Measurements from ENCODE around the gene ASPSCR1. TPM values are rescaled to one million over a fixed set of nuclear protein-coding genes. Genes with fewer than 3 reads are reported as not detected.
A peak's percentile ranks its signal among the peaks of the same experiment; 100 is the strongest.
"Not testable (repeated sequence)": the region's sequence is repeated elsewhere in the genome, so short reads cannot be mapped to it uniquely, and the experiment has no call there.

The ASPSCR1 gene
- total RNA-seq, 1 experiment from 2014 or later, result 85.0 TPM

DNA sequence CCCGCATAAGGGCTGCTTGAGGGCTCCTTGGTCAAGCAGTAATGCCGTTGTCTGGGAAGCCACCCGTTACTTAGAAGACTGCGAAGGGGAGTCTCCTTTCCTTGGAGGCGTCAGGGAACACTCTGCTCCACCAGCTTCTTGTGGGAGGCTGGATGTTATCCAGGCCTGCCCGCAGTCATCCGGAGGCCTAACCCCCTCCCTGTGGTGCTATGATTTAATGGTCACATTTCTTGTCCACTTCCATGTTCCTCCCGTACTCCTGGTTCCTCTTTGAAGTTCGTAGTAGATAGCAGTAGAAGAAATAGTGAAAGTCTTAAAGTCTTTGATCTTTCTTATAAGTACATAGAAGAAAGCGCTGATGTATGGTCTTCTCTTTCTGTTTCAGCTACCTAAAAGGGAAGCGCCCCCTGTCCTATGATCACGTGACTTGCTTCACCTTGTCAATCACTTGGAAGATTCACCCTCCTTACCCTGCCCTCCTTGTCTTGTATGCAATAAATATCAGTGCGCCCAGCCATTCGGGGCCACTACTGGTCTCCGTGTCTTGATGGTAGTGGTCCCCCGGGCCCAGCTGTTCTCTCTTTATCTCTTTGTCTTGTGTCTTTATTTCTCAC, 61.5 kb downstream of the ASPSCR1 start:
- DNase-seq (ENCODE audit: low spot score), result not testable (repeated sequence)

DNA sequence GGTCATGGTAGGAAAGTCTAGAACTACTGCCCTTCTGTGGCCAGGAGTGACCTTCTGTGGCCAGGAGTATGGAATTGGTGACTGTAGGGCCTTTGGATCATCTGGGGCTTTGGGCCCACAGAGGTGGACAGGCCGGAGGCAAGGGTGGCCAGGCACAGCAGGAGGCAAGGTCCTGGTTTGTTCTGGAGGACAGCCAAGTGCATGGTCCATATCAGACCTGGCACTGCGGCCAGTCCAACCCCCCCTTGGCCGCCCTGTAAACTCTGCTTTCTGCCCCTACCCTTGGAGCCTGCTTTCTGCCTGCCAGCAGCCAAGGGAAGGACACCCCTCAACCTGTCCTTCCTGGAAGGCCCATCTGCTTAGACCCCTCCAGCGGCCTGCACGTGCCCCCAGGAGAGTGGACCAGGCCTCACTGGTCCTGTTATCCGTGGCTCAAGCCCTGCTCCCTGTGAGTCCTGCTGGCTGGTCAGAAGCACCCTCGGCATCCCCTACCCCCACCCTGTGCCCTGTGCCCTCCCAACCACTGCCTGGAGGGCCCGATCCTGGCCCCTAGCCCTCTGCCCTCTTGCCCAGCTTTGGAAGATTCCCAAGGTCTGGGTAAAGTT, 62.4 kb downstream of the ASPSCR1 start:
- DNase-seq (ENCODE audit: low spot score), result no peak

DNA sequence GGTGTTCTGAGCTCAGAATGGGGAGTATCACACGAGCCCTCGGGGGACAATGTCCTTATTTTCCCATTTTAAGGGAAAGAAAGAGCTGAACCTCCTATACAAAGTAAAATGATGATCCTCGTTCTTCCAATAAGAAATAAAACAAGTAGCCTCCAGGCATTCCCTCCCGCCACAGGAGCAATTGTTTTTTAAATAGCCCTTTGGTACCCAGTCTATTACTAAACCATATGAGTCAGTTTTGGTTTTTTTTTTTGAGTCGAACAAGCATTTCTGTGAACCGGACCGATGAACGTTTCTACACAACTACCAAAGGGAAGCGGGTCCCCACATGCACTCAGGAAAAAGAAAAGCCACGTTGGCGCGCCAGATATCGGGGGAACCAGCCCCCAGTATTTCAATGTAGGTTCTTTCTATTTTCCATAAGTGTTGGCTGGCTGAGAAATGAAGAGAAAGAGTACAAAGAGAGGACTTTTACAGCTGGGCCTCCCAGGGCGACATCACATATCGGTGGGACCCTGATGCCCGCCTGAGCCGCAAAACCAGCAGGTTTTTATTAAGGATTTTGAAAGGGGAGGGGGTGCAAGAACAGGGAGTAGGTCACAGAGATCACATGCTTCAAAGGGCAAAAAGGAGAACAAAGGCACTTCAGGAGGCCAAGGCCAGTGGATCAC, 63.9 kb downstream of the ASPSCR1 start:
- DNase-seq (ENCODE audit: low spot score), result no peak

DNA sequence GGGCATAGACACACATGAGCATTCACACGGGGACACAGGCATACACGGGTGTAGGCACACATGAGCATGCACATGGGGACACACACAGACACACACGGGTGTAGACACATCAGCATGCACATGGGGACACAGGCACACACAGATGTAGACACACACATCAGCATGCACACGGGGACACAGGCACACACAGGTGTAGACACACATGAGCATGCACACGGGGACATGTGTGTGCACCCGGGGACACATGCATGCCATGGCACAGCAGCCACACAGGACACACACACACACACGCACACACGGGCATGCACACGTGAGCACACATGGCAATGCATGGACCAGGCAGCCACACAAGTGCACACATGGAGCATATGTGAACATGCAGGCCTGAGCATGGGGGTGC, 65.2 kb downstream of the ASPSCR1 start:
- no peak for DNase-seq (ENCODE audit: low spot score)

DNA sequence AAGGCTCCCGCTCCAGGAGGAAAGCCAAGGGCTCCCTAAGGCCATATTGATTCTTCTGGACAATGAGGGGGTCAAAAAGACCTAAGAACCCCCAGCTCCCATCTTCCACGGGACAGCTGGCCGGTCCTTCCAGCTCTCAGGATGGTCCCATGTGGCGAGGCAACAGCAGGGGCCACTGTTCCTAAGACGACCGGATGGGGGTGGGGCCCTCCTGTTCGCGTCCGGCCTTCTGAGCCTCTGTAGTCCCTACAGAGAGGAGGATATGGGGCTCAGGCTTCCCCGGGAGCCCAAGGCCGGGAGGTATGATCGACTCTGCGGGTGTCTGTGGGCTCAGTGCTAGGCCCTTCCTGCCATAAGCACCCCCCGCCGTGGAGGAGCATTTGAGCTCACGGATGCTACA, 66.1 kb downstream of the ASPSCR1 start:
- DNase-seq (ENCODE audit: low spot score), result no peak

DNA sequence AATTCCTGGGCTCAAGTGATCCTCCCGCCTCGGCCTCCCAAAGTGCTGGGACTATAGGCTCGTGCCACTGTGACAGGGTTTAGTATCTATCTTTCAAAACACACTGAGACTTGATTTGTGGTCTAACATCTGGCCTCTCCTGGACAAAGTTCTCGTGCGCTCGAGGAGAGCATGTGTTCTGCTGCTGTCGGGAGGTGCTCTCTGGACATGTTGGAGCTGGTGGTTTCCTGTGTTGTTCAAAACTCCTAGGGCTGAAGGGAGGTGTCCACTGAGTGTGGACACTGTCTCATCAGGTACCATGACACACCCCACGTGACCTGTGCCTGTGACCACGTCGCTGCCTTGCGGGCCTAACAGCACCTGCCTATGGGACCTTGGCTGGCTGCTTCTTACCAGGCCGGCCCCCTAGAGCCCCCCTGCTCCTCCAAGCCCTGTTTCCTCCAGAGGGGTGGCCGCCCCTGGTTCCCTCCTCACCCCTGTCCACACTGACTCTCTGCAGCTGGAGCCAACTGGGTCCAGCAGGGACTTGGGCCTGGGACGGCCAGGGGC, 68.6 kb downstream of the ASPSCR1 start:
- no peak for DNase-seq (ENCODE audit: low spot score)

DNA sequence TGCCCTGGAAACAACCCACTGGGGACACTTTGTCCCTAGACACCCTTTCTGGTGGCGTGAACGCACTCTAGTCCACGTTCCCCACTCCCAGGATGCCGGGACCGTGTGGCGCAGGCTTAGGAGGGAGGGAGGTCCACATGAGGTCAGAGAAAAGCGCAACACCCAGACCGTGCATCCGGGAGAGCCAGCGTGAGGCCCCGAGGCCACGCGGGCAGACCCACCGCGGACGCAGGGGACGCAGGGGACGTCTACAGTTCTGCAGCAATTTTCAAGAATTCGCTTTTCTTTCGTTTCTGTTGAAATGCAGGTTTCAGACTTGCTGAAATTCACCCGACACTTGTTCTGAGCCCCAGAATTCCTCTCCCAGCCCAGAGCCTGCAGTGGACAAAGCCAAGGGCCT, 69.5 kb downstream of the ASPSCR1 start:
- no peak for DNase-seq (ENCODE audit: low spot score)

DNA sequence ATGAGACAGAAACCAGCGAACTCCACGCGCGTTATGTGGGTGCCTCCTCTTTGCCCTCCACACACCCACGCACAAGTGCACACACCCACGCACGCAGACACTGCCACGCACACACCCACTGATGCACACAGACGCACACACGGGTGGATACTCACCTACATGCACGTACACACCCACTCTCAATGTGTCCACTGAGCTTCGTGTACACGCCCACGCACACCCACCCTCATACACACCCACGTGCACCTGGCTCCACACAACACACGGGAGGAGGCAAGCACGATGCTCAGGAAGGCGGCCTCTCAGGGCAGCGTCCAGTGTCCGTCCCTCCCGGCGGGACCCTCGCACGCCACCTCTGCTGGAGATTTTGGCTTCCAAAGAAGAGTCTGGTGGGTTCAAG, 70.0 kb downstream of the ASPSCR1 start:
- DNase-seq (ENCODE audit: low spot score), result no peak

DNA sequence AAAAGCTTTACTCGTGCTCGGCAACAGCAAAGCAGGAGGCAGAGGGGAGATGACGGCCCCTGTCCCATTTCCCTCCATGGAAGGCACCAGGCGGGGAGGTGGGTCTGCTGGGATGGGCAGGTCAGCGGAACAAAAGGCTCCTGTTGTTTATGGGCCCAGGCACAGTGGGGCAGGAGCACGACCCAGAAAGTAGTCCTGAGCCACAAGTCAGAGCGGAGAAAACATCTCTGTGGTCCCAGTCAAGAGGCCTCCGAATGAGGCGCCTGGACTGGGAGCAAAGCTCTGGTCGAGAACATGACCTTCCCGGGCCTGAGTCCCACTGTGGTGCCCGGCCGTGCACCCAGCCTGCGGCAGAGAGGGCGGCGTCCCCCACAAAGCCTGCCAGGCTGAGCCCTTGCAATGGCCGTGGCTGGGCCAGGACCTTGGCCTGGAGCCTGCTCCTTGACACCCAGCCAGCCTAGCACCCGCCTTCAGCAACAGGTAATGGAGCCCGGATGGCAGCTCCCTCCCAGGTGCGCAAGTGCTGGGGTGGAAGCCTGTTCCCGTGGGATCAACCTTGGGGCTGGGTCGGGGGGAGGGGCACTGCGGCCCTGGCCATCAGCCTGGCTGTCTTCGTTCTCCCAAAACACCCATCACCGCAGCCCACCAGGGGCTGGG, 70.6 kb downstream of the ASPSCR1 start:
- DNase-seq (ENCODE audit: low spot score), result no peak

DNA sequence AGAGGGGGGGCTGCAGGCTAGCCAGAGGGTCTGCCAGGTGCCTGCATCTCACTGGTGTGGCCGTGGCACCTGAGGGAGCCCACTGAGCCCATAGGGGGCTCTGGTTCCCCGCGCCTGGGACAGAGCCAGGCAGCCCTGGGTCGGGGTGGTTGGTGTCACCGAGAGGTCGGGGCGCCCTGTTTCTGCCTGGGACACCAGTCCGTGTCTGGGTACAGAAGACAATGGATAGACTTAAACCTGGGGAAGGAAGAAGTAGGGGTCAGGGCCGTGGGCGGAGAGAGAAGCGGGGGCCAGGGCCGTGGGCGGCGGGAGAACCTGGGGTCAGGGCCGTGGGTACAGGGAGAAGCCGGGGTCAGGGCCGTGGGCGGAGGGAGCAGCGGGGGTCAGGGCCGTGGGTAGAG, 71.1 kb downstream of the ASPSCR1 start:
- DNase-seq (ENCODE audit: low spot score), result no peak

DNA sequence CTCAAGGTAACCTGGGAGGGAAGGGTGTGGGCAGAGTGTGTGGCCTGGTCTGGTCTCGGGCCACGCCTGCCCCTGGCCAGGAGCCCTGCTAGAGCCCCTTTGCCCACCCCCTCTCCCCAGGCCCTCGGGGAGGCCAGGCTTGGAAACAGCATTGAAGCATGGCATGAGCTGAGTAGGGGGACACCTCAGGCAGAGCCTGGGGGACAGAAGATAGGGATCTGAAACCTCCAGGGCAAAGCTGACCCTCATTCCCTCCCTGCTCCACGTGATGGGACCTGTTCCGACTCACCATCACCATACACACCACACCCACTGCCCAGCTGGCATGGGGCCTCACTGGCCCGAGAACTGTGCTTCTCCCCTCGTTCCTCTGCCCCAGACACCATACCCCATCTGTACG, 71.7 kb downstream of the ASPSCR1 start:
- no peak for DNase-seq (ENCODE audit: low spot score)

DNA sequence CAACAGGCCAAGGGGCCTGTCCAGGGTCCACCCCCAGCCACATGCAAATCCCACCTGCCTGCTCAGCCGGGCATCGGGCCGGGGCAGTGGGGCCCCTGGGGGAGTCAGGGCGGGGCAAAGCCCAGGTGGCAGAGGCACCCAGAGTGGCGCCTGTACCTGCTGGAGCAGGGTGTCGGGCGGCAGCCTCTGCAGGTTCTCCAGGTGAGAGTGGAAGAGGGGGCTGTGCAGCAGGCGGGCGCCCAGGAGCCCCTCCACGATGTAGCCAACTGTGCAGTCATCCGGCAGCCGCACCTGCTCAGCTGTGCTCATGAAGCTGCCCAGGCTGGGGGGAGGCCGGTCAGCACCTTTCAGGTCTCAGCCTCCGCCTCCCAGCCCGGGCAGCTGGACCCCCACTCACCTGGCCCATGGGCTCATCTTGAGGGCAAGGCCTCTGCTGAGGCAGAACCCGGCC, 72.1 kb downstream of the ASPSCR1 start:
- DNase-seq (ENCODE audit: low spot score), result no peak

DNA sequence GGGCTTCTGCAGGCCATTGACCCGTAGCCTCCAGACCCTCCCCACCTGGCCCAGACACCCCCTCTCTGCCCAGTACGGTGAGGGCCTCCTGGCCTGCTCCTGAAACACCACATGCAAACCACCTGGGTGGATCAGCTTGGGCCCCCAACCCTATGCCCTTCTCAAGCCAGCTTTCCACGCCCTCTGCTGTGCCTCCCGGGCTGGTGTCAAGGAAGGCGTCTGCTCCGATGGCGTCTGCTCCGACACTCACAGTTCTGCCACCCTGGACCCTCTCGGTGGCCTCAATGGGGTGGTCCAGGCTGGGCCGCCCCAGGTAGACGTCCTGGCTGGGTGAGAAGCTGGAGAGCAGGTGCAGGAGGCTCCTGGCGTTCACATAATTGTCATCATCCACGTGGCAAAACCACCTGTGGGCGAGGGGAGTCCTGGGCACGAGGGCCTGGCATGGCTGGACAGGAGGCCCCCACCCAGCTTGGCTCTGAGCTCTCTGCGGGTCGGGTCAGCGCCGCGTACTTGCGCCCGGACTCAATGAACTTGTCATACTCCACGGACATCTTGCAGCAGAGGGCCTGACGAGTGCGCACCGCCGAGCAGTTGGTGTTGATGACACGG, 72.8 kb downstream of the ASPSCR1 start:
- no peak for DNase-seq (ENCODE audit: low spot score)

DNA sequence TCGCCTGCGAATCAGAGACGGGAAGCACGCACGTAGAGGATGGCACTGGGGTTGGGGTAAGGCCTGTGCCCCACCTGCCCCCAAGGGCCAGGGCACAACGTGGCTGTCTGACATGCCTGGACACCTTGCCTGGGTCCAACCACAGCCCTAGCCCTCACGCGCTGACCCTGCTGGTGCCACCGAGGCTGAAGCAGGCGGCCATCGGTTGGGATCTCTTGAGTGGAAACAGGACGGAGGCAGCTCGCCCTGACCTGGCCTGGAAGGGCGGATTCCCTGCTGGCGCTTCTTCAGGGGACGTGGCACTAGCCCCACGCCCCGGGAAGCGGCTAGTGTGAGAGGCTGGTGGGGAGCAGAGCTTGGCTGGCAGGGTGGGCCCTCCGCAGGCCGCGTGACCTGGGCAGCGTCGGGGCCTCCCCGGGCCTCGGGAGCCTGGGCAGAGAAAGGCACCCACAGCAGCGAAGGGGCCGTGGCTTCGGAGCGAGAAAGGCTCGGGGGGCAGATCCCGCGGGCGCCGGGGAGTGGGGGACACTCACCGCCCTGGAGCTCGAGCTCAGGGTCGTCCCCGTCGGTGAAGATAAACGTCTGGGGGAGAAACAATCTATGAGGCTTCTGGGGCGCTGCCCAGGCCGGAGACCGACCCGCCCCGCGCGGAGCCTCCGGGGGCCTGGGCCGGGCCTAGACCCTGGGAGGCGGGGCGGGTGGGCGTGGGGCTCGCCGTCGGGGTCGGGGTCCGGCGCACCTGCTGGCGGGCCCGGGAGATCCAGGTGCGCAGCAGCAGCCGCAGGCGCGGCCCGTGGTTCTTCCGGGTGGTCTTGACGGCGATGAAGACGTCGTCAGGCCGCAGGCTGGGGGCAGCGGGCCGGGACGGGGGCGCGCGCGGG, 73.6 kb downstream of the ASPSCR1 start:
- no peak for DNase-seq (ENCODE audit: low spot score)

DNA sequence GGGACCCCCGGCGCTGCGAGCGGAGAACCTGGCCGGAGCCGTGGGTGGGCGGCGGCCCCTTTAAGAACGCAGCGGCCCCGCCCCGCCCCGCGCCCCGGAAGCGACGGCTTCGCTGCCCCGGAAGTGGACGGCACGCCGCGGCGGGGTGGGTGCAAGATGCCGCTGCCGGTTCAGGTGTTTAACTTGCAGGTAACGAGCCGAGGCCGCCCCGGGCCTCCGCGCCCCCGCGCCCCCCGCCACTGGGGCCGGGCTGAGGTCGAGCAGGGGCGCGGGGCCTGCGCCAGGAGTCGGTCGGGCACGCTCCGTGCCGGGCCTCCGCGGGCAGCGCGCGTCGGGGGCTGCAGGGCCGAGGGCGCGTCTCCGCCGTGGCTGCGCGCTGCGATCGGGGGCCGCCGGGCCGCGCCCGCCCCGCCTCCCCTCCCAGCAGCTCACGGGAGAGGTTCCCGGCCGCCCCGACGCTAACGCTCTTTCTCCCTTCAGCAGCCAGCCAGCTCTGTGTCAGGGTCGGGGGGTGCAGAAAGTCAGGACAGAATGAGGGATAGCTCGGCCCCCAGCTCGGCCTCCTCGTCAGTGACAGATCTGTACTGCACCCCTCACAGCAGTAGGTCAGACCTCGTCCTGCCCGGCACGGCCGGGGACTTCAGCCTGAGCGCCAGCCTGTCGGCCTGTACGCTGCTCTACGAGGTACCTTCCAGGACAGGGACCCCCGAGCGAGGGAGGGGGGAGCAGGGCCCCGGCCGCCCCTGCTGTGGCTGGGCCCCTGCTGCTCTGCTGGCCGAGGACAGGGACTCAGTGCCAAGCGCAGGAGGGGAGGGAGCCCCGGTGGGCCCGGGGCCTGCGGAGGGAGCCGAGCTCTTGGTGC, 74.6 kb downstream of the ASPSCR1 start, which contains the start of the genes GPS1 and RFNG:
Gene GPS1 (plus strand): TSS at position 123 of the 862 bp plus-strand sequence. CDS start 34 bp downstream, at position 157.
Gene RFNG (minus strand): TSS at position 36 of the 862 bp plus-strand sequence. CDS start 45 bp downstream, outside the sequence.
- peak; percentile 56 for DNase-seq (ENCODE audit: low spot score)

DNA sequence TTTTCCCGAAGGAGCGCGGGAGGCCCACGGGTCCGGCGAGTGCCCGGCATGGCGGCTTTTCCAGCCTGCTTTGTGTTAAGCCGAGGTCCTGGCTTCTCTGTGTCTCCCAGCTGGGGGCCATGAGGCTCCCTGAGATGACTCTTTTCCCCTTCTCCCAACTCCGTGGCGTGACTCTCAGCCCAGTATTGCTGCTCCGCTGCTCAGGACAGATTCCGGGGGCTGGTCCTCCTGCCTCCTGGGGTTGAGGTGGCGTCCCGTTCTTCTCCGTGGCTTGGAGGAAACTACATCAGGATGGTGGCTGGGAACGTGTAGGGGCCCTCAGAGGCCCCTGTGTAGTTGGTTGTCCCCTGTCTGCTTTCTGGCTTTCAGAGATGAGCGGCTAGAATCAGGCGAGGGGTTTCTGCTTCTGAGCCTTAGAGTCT, 75.2 kb downstream of the ASPSCR1 start:
- no peak for DNase-seq (ENCODE audit: low spot score)

DNA sequence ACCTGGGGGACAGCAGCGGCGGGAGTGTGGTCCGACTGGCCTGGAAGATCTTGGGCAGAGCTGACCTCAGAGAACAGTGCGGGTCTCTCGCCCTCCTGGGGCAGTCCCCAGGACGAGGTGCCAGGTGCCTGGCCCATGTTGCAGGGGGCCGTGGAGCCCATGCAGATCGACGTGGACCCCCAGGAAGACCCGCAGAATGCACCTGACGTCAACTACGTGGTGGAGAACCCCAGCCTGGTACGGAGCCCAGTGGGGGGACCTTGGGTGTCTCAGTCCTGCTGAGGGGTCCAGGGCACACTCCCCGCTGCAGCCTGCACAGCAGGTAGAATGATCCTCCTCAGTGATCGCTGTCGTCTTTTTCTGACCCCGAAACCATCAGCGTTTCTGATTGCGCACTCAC, 75.7 kb downstream of the ASPSCR1 start:
- DNase-seq (ENCODE audit: low spot score), result no peak

DNA sequence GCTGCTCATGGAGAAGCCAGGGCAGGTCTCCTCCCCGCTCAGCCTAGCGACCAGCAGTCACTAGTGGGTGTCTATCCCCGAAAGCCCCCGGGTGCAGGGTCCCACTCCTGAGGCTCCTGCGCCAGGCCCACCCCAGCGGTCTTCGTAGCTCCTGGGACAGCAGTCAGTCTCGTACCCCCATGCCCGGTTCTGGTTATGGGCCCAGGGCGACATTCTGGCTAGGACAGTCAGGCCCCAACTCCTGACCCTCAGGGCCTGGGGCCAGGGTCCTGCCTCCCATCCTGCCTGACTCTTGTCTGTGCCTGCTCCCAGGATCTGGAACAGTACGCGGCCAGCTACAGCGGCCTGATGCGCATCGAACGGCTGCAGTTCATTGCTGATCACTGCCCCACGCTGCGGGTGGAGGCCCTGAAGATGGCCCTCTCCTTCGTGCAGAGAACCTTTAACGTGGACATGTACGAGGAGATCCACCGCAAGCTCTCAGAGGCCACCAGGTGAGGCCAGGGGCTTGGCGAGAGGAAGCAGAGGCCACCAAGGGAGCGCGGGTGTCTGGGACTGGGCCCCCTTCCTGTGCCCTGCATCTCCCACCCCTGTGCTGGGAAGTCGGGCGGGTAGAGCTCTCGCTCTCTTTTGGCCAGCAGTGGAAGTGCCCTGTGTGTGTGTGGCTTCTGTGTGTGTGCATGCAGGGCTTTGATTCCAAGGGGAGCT, 76.3 kb downstream of the ASPSCR1 start:
- no peak for DNase-seq (ENCODE audit: low spot score)

Data from HT-29 (cell line).